Peyer's patch (tissue), 4 donors: ENCODE measurements around the gene ADAMTS14. TPM values are rescaled to one million over a fixed set of nuclear protein-coding genes. Genes with fewer than 3 reads are reported as not detected.
"Not testable (repeated sequence)": the region's sequence is repeated elsewhere in the genome, so short reads cannot be mapped to it uniquely, and the experiment has no call there.

Experiments
- DNase-seq, 3 donors: peaks; one replicate each; pipeline ENCODE4 v3.0.0-alpha.2; 2017 to 2019
- H3K27ac ChIP-seq, 4 donors: fragments of 200-600 bp; sonication (generic); one replicate each; pipeline ENCODE4 v1.5.1; 2016 to 2019
- H3K27me3 ChIP-seq, 2 donors: fragments of 200-600 bp; sonication (generic); one replicate each; pipeline ENCODE4 v1.5.1; 2019
- H3K36me3 ChIP-seq, 3 donors: fragments of 200-600 bp; sonication (generic); one replicate each; pipeline ENCODE4 v1.5.1; 2016 to 2019
- H3K4me1 ChIP-seq, 4 donors: fragments of 200-600 bp; sonication (generic); one replicate each; pipeline ENCODE4 v1.5.1; 2016 to 2019
- H3K4me3 ChIP-seq, 4 donors: fragments of 200-600 bp; sonication (generic); 1 replicate in 3 of 4; 2 replicates in 1 of 4; pipeline ENCODE4 v1.5.1; 2016 to 2019; ENCODE audit warnings: mild to moderate bottlenecking in 1 of 4
- H3K9me3 ChIP-seq, 4 donors: fragments of 200-600 bp; sonication (generic); one replicate each; pipeline ENCODE4 v1.5.1; 2016 to 2019; ENCODE audit warnings: mild to moderate bottlenecking in 1 of 4
- POLR2A ChIP-seq, 2 donors: fragments of 450-650 bp; IDR thresholded peaks; one replicate each; pipeline ENCODE4 v1.5.1; 2017; ENCODE audit warnings: antibody characterized with exemption in 2 of 2, mild to moderate bottlenecking in 2 of 2, moderate library complexity in 2 of 2
- total RNA-seq, 4 donors: library from RNA; depleted of rRNA; stranded (reverse); fragments of >200 nt; gene quantifications; one replicate each; pipeline ENCODE4 v1.1.0, GENCODE V29; 2016
- TF ChIP-seq, protein P1 (sequence below), 6 experiments: fragments of 450-650 bp in 4 of 6; fragments of 200-600 bp in 2 of 6; sonication (generic) in 1 of 6; IDR thresholded peaks; one replicate each; pipeline ENCODE4 v1.5.1; 2017 to 2019; ENCODE audit warnings: antibody characterized with exemption in 6 of 6, mild to moderate bottlenecking in 3 of 6, moderate library complexity in 1 of 6

Gene ADAMTS14
- total RNA-seq, 4 donors from 2014 or later = 2.3 to 10.7 (median 4.2) TPM

- no peak overlapping the region for H3K27ac ChIP-seq
- no peaks in the 10 kb centered on the region for H3K36me3 ChIP-seq
- TF ChIP-seq, protein P1, sequence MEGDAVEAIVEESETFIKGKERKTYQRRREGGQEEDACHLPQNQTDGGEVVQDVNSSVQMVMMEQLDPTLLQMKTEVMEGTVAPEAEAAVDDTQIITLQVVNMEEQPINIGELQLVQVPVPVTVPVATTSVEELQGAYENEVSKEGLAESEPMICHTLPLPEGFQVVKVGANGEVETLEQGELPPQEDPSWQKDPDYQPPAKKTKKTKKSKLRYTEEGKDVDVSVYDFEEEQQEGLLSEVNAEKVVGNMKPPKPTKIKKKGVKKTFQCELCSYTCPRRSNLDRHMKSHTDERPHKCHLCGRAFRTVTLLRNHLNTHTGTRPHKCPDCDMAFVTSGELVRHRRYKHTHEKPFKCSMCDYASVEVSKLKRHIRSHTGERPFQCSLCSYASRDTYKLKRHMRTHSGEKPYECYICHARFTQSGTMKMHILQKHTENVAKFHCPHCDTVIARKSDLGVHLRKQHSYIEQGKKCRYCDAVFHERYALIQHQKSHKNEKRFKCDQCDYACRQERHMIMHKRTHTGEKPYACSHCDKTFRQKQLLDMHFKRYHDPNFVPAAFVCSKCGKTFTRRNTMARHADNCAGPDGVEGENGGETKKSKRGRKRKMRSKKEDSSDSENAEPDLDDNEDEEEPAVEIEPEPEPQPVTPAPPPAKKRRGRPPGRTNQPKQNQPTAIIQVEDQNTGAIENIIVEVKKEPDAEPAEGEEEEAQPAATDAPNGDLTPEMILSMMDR (IDR thresholded peaks at IDR 0.05) = no peak
- no peak for TF ChIP-seq POLR2A (IDR thresholded peaks at IDR 0.05)
- no peak for DNase-seq
- H3K27me3 ChIP-seq = no peaks in the 10 kb centered on the region
- H3K4me3 ChIP-seq = no peak overlapping the region
- no peaks in the 10 kb centered on the region for H3K9me3 ChIP-seq
- no peaks in the 10 kb centered on the region for H3K4me1 ChIP-seq
These were observed 5.1 kb upstream of the ADAMTS14 start for GRCh38 chr10:70666960-70667798.

- not testable (repeated sequence) for H3K36me3 ChIP-seq, H3K4me1 ChIP-seq, H3K27ac ChIP-seq, DNase-seq, H3K9me3 ChIP-seq, H3K4me3 ChIP-seq, H3K27me3 ChIP-seq
These were observed 4.5 kb upstream of the ADAMTS14 start for GRCh38 chr10:70667818-70668217.

DNA sequence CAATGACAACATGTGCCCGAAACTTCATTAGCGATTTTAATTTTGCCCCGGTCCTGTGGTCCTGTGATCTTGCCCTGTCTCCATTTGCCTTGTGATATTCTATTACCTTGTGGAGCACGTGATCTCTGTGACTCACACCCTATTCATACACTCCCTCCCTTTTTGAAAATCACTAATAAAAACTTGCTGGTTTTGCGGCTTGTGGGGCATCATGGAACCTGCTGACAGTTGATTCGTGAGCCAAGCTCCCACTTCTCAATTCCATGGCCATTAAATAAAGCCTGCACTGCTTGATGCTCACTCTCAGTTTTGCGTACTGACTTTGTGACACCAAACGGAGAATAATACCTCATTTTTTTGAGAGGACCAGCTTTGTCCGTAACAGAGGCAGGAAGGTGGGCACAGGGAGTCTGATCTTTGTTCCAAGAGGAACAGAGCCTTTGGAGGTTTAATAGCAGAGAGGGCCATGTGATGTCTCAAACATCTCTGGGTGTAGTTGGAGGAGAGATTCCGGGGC, 3.8 kb upstream of the ADAMTS14 start:
- no peaks in the 10 kb centered on the region for H3K36me3 ChIP-seq
- DNase-seq = no peak
- H3K27ac ChIP-seq = no peak overlapping the region
- H3K4me1 ChIP-seq = peaks cover 0 to 10% (median 0%) of the 10 kb centered on the region in 4 donors
- TF ChIP-seq, protein P1 (IDR thresholded peaks at IDR 0.05) = no peak
- no peak for TF ChIP-seq POLR2A (IDR thresholded peaks at IDR 0.05)
- no peak overlapping the region for H3K4me3 ChIP-seq
- no peaks in the 10 kb centered on the region for H3K9me3 ChIP-seq
- H3K27me3 ChIP-seq = no peaks in the 10 kb centered on the region

GRCh38 chr10:70669015-70669414, 3.3 kb upstream of the ADAMTS14 start:
- DNase-seq = no peak
- no peak for TF ChIP-seq POLR2A (IDR thresholded peaks at IDR 0.05)
- TF ChIP-seq, protein P1 (IDR thresholded peaks at IDR 0.05) = no peak
- H3K27me3 ChIP-seq = no peaks in the 10 kb centered on the region

GRCh38 chr10:70669732-70670317, 2.5 kb upstream of the ADAMTS14 start:
- H3K9me3 ChIP-seq = no peaks in the 10 kb centered on the region
- no peaks in the 10 kb centered on the region for H3K36me3 ChIP-seq
- TF ChIP-seq POLR2A (IDR thresholded peaks at IDR 0.05) = no peak
- TF ChIP-seq, protein P1 (IDR thresholded peaks at IDR 0.05) = no peak
- no peak overlapping the region for H3K4me3 ChIP-seq
- H3K4me1 ChIP-seq = peaks cover 0 to 17% (median 0%) of the 10 kb centered on the region in 4 donors
- H3K27ac ChIP-seq = no peak overlapping the region
- no peaks in the 10 kb centered on the region for H3K27me3 ChIP-seq
- DNase-seq = no peak

More at GRCh38 chr10:70669015-70669414, 3.3 kb upstream of the ADAMTS14 start:
- Histone ChIP-seq H3K4me1 (peaks cover 0 to 14% (median 0%) of the 10 kb centered on the region in 4 donors), H3K4me3 (no peak overlapping the region), H3K36me3 (no peaks in the 10 kb centered on the region), H3K27ac (no peak overlapping the region), H3K9me3 (no peaks in the 10 kb centered on the region)

DNA sequence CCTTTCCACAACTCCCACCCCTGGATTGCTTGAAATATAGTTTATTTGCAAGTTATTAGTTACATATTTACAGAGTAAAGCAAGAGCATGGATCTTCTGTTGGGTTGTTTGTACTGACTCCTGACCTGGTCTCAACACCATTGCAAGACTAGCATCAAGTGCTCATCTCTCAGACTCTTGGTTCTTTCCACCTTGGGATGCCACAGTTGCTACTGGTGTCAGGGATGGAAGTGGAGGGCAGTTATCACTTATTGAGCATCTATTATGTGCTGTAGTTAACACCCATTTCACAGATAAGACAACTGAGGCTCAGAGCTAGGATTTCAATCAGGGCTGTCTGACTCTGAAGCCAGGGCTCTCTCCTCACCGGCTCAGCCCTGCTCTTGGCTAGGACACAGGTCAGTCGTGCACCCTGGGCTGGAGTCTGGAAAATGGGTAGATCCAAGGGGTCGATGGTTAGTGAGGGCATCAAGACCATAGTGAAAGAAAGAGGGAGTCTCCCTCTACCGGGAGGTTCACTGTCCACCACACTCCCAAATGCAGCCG, 614 bp upstream of the ADAMTS14 start:
- no peaks in the 10 kb centered on the region for H3K27me3 ChIP-seq
- peaks cover 0 to 17% (median 0%) of the 10 kb centered on the region in 4 donors for H3K4me1 ChIP-seq
- DNase-seq = no peak
- H3K4me3 ChIP-seq = peak overlapping the region in 2 of 4 donors; percentile 48 to 50
- peak overlapping the region in 2 of 4 donors; percentile 51 to 67 for H3K27ac ChIP-seq
- no peak for TF ChIP-seq POLR2A (IDR thresholded peaks at IDR 0.05)
- TF ChIP-seq, protein P1 (IDR thresholded peaks at IDR 0.05) = no peak
- no peaks in the 10 kb centered on the region for H3K9me3 ChIP-seq
- no peaks in the 10 kb centered on the region for H3K36me3 ChIP-seq
